Cortex of kidney (tissue), 1 donor: Measurements from ENCODE around the gene ASTN2.

Source experiments
- DNase-seq: peaks from one replicate; lab custom pipeline; 2025; lab: John Stamatoyannopoulos, UW

Gene ASTN2

GRCh38 chr9:117414906-117415331 is at the start of gene ASTN2:
ASTN2 (minus strand) TSS chr9:117415057; CDS start chr9:117414938, 119 bp downstream.
- no peak for DNase-seq

GRCh38 chr9:117462861-117463260 is 48.0 kb upstream of the ASTN2 start:
- no peak for DNase-seq

- no peak for DNase-seq
Observed at GRCh38 chr9:117461386-117461785, 46.5 kb upstream of the ASTN2 start.

DNA sequence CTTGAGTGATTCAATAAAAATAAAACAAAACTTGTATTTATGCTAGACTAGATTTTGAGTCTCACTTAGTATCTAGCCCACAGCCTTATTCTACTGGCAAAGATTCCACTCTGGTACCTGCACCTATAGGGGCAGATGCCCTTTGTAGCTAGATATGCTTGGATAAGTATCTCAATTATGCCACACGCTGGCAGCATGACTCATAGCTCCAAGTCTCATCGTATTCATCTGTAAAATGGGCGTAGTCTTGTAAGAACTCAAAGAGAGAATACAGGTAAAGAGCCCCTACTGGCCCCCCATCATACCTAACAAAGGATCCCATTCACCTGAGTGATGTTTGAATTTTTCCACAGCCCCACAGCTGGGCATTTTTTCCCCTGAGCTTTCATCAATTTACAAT is 45.9 kb upstream of the ASTN2 start:
- DNase-seq = no peak

GRCh38 chr9:117459913-117460312 is 45.1 kb upstream of the ASTN2 start:
- DNase-seq = no peak

GRCh38 chr9:117458066-117458465 is 43.2 kb upstream of the ASTN2 start:
- no peak for DNase-seq

DNA sequence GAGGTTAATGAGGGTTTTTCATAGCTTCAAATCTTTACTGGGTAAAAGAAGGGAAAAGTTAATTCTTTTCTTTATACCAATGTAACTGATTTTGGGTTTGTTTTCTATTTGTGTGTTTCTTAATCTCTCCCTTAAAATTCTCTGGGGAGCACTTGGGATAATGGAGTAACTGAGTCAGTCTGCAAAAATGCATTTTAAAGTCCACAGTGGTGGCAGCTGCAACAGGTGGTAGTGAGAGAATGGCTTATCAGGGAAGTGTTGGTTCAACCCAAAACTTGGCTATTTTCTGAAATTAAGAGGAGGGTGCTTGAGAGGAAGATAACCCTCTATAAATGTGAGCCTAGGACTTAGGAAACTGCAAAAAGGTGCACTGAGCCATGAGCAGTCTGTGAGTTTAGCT is 39.9 kb upstream of the ASTN2 start:
- DNase-seq = no peak

- no peak for DNase-seq
Observed at GRCh38 chr9:117453737-117454136, 38.9 kb upstream of the ASTN2 start.

DNA sequence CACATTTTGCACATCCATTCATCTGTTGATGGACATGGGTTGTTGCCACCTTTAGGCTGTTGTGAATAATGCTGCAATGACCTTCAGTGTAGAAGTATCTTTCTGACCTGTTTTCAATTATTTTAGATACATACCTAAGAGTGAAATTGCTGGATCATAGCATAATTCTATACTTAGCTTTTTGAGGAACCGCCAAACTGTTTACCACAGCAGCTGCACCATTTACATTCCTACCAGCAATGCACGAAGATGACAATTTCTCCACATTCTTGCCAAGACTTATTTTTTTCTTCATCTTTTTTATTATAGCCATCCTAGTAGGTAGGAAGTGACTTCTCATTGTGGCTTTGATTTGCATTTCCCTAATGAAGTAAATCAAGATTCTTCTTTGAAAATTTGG is 36.5 kb upstream of the ASTN2 start:
- no peak for DNase-seq

DNA sequence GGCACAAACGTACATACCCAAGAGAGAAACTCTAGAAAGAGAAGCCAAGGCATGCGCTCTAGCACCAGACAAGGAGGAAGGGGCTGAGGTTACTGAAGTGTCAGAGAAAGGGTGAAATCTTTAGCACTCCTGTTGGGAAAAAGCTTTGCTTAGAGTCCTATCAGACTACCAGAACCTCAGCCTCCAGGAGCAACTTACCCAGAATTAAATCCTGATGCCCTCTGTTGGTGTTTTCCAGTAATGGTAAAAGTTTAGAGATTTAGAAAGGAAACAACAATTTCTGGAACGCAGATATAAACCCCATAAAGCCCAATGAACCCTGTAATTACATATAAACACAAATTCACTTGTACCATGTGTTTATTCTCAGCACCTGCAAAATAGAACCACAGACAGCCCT is 33.2 kb upstream of the ASTN2 start:
- DNase-seq = no peak

GRCh38 chr9:117445631-117446030 is 30.8 kb upstream of the ASTN2 start:
- DNase-seq = no peak

GRCh38 chr9:117444501-117444900 is 29.6 kb upstream of the ASTN2 start:
- DNase-seq = no peak

GRCh38 chr9:117437283-117437682 is 22.4 kb upstream of the ASTN2 start:
- DNase-seq = no peak

GRCh38 chr9:117435630-117436261 is 20.9 kb upstream of the ASTN2 start:
- DNase-seq = no peak

DNA sequence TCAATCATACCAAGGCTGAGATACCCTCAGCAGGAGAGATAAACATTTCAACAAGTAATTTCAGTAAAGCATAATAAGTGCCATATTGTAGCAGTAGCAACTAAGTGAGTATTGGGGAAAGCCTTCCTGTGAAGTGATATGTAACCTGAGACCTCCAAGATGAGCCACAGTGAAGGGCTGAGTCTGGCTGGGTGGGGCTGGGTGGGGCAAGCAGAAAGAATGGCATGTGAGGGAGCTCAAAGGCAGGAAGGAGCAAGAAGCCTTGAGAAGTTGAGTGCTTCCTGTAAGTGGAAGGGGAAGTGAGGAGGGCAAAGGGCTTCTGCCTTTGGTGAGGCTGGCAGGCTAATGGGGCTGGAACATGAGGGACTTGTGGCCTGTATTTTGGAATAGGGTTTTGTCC is 19.7 kb upstream of the ASTN2 start:
- no peak for DNase-seq

DNA sequence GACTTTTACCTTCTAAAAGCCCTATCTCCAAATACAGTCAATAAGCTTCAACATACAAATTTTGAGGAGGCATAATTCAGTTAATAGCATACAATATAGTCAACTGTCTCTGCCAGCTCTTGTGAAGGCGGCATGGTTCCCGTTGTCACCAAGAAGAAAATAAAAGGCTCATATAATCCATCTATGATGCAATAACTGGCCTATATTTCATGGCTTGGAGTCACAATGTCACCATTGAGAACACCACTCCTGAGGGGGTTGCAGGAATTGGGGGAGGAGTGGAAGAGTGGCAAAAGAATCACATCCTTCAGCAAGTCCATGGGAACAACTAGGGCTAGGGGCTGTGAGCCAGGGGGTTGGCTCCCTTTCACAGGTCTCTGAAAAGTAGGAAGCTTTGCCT is 16.0 kb upstream of the ASTN2 start:
- no peak for DNase-seq

- DNase-seq = no peak
Observed at GRCh38 chr9:117427357-117427913, 12.6 kb upstream of the ASTN2 start.

DNA sequence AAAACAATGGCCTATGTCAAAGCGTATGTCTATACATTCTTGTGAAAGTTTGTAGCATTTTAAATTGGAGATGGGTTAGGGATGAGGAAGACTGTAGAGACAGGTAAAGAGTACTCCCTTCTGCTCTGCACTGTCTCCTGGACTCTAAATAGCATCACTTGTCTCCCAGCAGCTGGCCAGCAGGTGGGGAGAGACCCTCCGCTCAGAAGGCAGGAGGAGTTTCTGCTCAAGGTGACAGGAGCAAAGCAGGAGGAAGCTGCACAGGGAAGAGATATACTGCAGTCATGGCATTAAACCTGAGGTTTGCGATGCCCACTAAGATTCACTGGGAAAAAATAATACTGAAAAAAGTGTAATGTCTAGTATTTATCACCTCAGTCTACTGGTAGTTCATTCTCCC is 10.7 kb upstream of the ASTN2 start:
- no peak for DNase-seq

GRCh38 chr9:117424291-117424690 is 9.4 kb upstream of the ASTN2 start:
- no peak for DNase-seq

- DNase-seq = no peak
Observed at GRCh38 chr9:117418111-117418510, 3.3 kb upstream of the ASTN2 start.

GRCh38 chr9:117416856-117417255 is 2.0 kb upstream of the ASTN2 start:
- DNase-seq = no peak

- DNase-seq = no peak
Observed at GRCh38 chr9:117415358-117415914, 579 bp upstream of the ASTN2 start.

DNA sequence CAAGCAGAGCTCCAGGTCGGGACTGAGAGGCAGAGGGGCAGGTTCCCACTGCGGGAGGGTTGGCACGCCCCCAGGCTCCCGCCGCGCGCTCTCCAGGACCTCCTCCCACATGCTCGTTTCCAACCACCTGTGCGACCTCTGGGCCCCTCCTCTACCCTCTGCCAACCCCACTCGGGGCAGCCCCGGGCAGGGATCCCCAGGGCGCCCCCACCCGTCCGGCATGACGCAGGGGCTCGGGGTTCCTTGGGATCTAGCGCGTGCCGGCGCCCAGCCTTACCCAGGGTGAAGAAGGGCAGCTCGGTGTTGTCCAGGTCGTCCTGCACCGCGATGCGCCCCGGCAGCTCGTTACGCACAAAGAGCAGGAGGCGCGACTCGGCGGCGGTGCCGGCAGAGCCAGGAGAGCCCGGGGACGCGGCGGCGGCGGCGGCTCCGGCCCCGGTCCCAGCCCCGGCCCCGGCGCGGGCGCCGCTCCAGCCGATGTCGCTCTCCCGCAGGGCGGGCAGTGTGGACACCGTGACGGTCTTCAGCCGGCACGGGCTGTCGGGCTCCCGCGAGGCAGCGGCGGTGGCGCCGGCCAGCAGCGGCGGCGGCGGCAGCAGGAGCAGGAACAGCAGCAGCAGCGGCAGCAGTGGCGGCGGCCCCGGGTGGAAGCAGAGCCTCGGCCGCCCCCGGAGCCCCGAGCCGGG is 494 bp downstream of the ASTN2 start:
- no peak for DNase-seq
